HepG2 (cell line): ENCODE results near the gene VPS26A. TPM values are rescaled to one million over a fixed set of nuclear protein-coding genes. Genes with fewer than 3 reads are reported as not detected.

Experiments
- ATAC-seq: fragments of 200-7000 bp; cut with Tn5 transposase; 3 replicates; pipeline ENCODE4 v1.9.1; 2020; ENCODE audit warnings: mild to moderate bottlenecking, moderate library complexity
- BruUV-seq: library from RNA; stranded (reverse); fragments of 400-500 nt; replicated peaks from 2 replicates; lab custom pipeline; 2021; lab: Mats Ljungman, UMichigan
- CTCF ChIA-PET: fragments of 300-600 bp; formaldehyde crosslinking; extraction: SDS; loops from one replicate; lab custom pipeline; 2021; ENCODE audit warnings: low total read pairs, inconsistent platforms, low intra/inter-chr PET ratio; lab: Yijun Ruan, JAX
- POLR2A ChIA-PET: fragments of 350-600 bp; sonication (Branson Sonifier 250); formaldehyde crosslinking; loops from one replicate; lab custom pipeline; 2020; ENCODE audit warnings: antibody characterized with exemption, inconsistent platforms; lab: Yijun Ruan, JAX
- DNase-seq: peaks from one replicate; pipeline ENCODE4 v3.0.0-alpha.2; 2015; ENCODE audit warnings: low spot score
- FAIRE-seq: peaks from 3 replicates; lab custom pipeline; 2011; peaks lifted over from hg19 to GRCh38; lab: Jason Lieb, UNC
- H2AFZ ChIP-seq: one replicate; pipeline ENCODE4 v1.6.1; 2011; ENCODE audit warnings: low read length, inconsistent platforms
- H3K27ac ChIP-seq: fragments of 300-600 bp; 3 replicates; pipeline ENCODE4 v1.8.0; 2011; ENCODE audit warnings: mixed run types, mild to moderate bottlenecking, mixed read lengths, low read length, inconsistent platforms; ENCODE audit not compliant: insufficient read depth; ENCODE audit errors: extremely low read length
- H3K27me3 ChIP-seq, 2 experiments: fragments of 200-600 bp in 1 of 2; 2 replicates in 1 of 2; 3 replicates in 1 of 2; pipeline versions ENCODE4 v1.6.0 to v1.8.0; 2011; ENCODE audit warnings: low read length in 2 of 2, mild to moderate bottlenecking in 2 of 2, moderate library complexity in 2 of 2, inconsistent platforms in 1 of 2; ENCODE audit not compliant: insufficient read depth in 2 of 2, control insufficient read depth in 1 of 2
- H3K36me3 ChIP-seq, 2 experiments: fragments of 200-600 bp in 1 of 2; replicated peaks in 1 of 2; 2 replicates in 1 of 2; 3 replicates in 1 of 2; pipeline versions ENCODE4 v1.5.1 to v1.8.0; 2011; ENCODE audit warnings: low read length in 2 of 2, inconsistent platforms in 1 of 2; ENCODE audit not compliant: insufficient read depth in 2 of 2, control insufficient read depth in 1 of 2
- H3K4me1 ChIP-seq: 2 replicates; pipeline ENCODE4 v1.5.1; 2012; ENCODE audit warnings: low read length, inconsistent platforms; ENCODE audit not compliant: insufficient read depth
- H3K4me2 ChIP-seq: 2 replicates; pipeline ENCODE4 v1.6.0; 2011; ENCODE audit warnings: low read depth, low read length, inconsistent platforms
- H3K4me3 ChIP-seq, 3 experiments: fragments of 200-600 bp in 1 of 3; sonication (generic), shearing (Covaris generic) in 1 of 3; replicated peaks in 1 of 3; 2 replicates each; pipeline ENCODE4 v1.5.1; 2011 to 2016; ENCODE audit warnings: low read length in 3 of 3, inconsistent platforms in 2 of 3, low read depth in 2 of 3, mild to moderate bottlenecking in 2 of 3, control low read depth in 1 of 3, mixed read lengths in 1 of 3; ENCODE audit not compliant: insufficient read depth in 1 of 3
- H3K79me2 ChIP-seq: one replicate; pipeline ENCODE4 v1.6.1; 2011; ENCODE audit warnings: low read length, inconsistent platforms; ENCODE audit not compliant: insufficient read depth
- H3K9ac ChIP-seq: 2 replicates; pipeline ENCODE4 v1.6.0; 2011; ENCODE audit warnings: mild to moderate bottlenecking, low read depth, low read length, inconsistent platforms; ENCODE audit not compliant: insufficient read depth
- H3K9me3 ChIP-seq: 2 replicates; pipeline ENCODE4 v1.5.1; 2012; ENCODE audit warnings: mild to moderate bottlenecking, low read length
- H4K20me1 ChIP-seq: 2 replicates; pipeline ENCODE4 v1.6.0; 2011; ENCODE audit warnings: inconsistent platforms, mild to moderate bottlenecking, low read length, moderate library complexity; ENCODE audit not compliant: insufficient read depth
- ARHGAP35 ChIP-seq: sonication (generic); formaldehyde crosslinking; IDR thresholded peaks from 2 replicates; pipeline ENCODE4 v1.9.0; 2022; ENCODE audit warnings: mild to moderate bottlenecking, inconsistent platforms, moderate library complexity, missing genetic modification reagents, borderline replicate concordance
- ARID4A ChIP-seq: sonication (generic); formaldehyde crosslinking; IDR thresholded peaks from 2 replicates; pipeline ENCODE4 v1.5.0; 2020; ENCODE audit warnings: mild to moderate bottlenecking, missing genetic modification reagents, borderline replicate concordance
- CHD4 ChIP-seq: fragments of 200-600 bp; sonication (generic); IDR thresholded peaks from 2 replicates; pipeline ENCODE4 v1.7.0; 2017; ENCODE audit warnings: mild to moderate bottlenecking, low read length, borderline replicate concordance
- HES4 ChIP-seq: sonication (generic); formaldehyde crosslinking; IDR thresholded peaks from 2 replicates; pipeline ENCODE4 v1.9.0; 2021; ENCODE audit warnings: mild to moderate bottlenecking, missing genetic modification reagents, borderline replicate concordance
- KDM2A ChIP-seq: sonication (generic); formaldehyde crosslinking; IDR thresholded peaks from 2 replicates; pipeline ENCODE4 v1.4.0; 2020; ENCODE audit warnings: low read depth, missing genetic modification reagents, borderline replicate concordance
- MIER2 ChIP-seq: IDR thresholded peaks from 2 replicates; pipeline ENCODE4 v1.6.1; 2016; ENCODE audit warnings: missing biosample characterization, missing genetic modification reagents
- PCBP2 ChIP-seq: fragments of 200-400 bp; formaldehyde crosslinking; optimal IDR thresholded peaks from 2 replicates; pipeline ENCODE3; 2018; ENCODE audit warnings: low read length, low read depth; ENCODE audit not compliant: poor library complexity, severe bottlenecking
- STAT5B ChIP-seq: sonication (generic); formaldehyde crosslinking; IDR thresholded peaks from 2 replicates; pipeline ENCODE4 v1.4.0; 2020; ENCODE audit warnings: missing genetic modification reagents
- ZBTB20 ChIP-seq: sonication (generic); formaldehyde crosslinking; IDR thresholded peaks from 2 replicates; pipeline ENCODE4 v1.8.1; 2023; ENCODE audit warnings: missing genetic modification reagents, low read depth, mild to moderate bottlenecking, borderline replicate concordance
- ZBTB43 ChIP-seq: sonication (generic); formaldehyde crosslinking; conservative IDR thresholded peaks from 2 replicates; pipeline ENCODE4 v1.4.0; 2020; ENCODE audit warnings: missing genetic modification reagents
- ZNF101 ChIP-seq: sonication (generic); formaldehyde crosslinking; IDR thresholded peaks from 2 replicates; pipeline ENCODE4 v1.4.0; 2020; ENCODE audit warnings: mild to moderate bottlenecking, low read depth, missing genetic modification reagents, borderline replicate concordance
- ZNF432 ChIP-seq: sonication (generic); formaldehyde crosslinking; IDR thresholded peaks from 2 replicates; pipeline ENCODE4 v1.5.0; 2020; ENCODE audit warnings: missing genetic modification reagents, mild to moderate bottlenecking, borderline replicate concordance
- ZNF547 ChIP-seq: sonication (generic); formaldehyde crosslinking; IDR thresholded peaks from 2 replicates; pipeline ENCODE4 v1.5.1; 2020; ENCODE audit warnings: mild to moderate bottlenecking, missing genetic modification reagents
- ZNF710 ChIP-seq: sonication (generic); formaldehyde crosslinking; IDR thresholded peaks from 2 replicates; pipeline ENCODE4 v1.5.0; 2020; ENCODE audit warnings: mild to moderate bottlenecking, missing genetic modification reagents, borderline replicate concordance
- WGBS: methylation state at CpG from one replicate; pipeline ENCODE4 v1.1.6; 2017; ENCODE audit warnings: low lambda C conversion rate; 5-methylcytosine and 5-hydroxymethylcytosine counted together
- in situ Hi-C: cut with HindIII; loops from 2 replicates; pipeline ENCODE4 v1.10.0; 2017; ENCODE audit warnings: low pct_unique_long_range_greater_than_20kb; ENCODE audit not compliant: extremely low pct_ligation_motif_present
- intact Hi-C: fragments of 100-400 bp; cut with micrococcal nuclease; formaldehyde crosslinking; loops from one replicate; pipeline ENCODE4 v1.10.0; 2022; ENCODE audit not compliant: unreplicated experiment
- polyA plus RNA-seq, 8 experiments: library from polyadenylated mRNA; depleted of rRNA in 3 of 8; stranded (reverse) in 7 of 8; unstranded in 1 of 8; fragments of >200 nt; fragmentation: Illumina TruSeq in 4 of 8; extraction: Trizol in 4 of 8; gene quantifications; 2 replicates each; pipeline versions ENCODE4 v1.2.1 to v1.2.3, GENCODE V29; 2011 to 2016; ENCODE audit warnings: low read depth in 4 of 8, missing spikeins in 1 of 8, mixed read lengths in 1 of 8; ENCODE audit not compliant: insufficient read depth in 1 of 8
- total RNA-seq, 5 experiments: library from RNA; depleted of rRNA; stranded (reverse); fragments of >200 nt; fragmentation: Illumina TruSeq; extraction: Trizol; gene quantifications; 2 replicates each; pipeline ENCODE4 v1.2.3, GENCODE V29; 2016; ENCODE audit warnings: low read depth in 1 of 5

VPS26A gene
- total and polyA plus RNA-seq, 2 of the 13 experiments (the other 11 are each of a cell fraction or from before 2014, with no cell fraction given) = 12.9 to 32.6 TPM

GRCh38 chr10:69102440-69102839 lies 21.5 kb upstream of the VPS26A start (continued):
- TF ChIP-seq HES4 (CRISPR knock-in tag) = no peak
- TF ChIP-seq ZNF101 = no peak

GRCh38 chr10:69103784-69104183 lies 20.2 kb upstream of the VPS26A start:
- CTCF ChIA-PET = no interaction called here
- intact Hi-C loops = no loop called here
- Histone ChIP-seq H3K79me2 (no peaks in the 10 kb centered on the region), H4K20me1 (no peaks in the 10 kb centered on the region), H3K4me3 (no peak overlapping the region), H3K36me3 (no peaks in the 10 kb centered on the region), H3K4me2 (no peak overlapping the region), H3K9me3 (no peaks in the 10 kb centered on the region), H3K27me3 (peaks cover 0 to 7% of the 10 kb centered on the region in 2 experiments; a peak in 1 of 5 replicates), H2AFZ (no peak overlapping the region), H3K9ac (no peak overlapping the region), H3K27ac (no peak overlapping the region), H3K4me1 (no peaks in the 10 kb centered on the region)
- TF ChIP-seq MIER2 (CRISPR knock-in tag) (no peak), ZNF432 (CRISPR knock-in tag) (no peak), ZNF710 (CRISPR knock-in tag) (no peak), ARID4A (CRISPR knock-in tag) (no peak), ARHGAP35 (CRISPR knock-in tag) (no peak), PCBP2 (no peak), ZBTB20 (CRISPR knock-in tag) (no peak), STAT5B (CRISPR knock-in tag) (no peak), ZNF547 (no peak), ZBTB43 (CRISPR knock-in tag) (no peak), KDM2A (no peak), CHD4 (no peak)
- DNase-seq = no peak
- FAIRE-seq = no peak
- 31% methylated on average over 7 of the region's 7 CpGs for WGBS
- no peak for ATAC-seq
- no TSS peak for BruUV-seq
- in situ Hi-C loops = no loop called here
- POLR2A ChIA-PET = no interaction called here
